Lower leg skin (tissue), 3 donors: ENCODE measurements around the gene KCNQ2.

Source experiments
- CTCF ChIP-seq, 3 donors: fragments of 450-650 bp; IDR thresholded peaks; one replicate each; pipeline ENCODE4 v1.5.1; 2016; ENCODE audit warnings: antibody characterized with exemption in 3 of 3, mild to moderate bottlenecking in 3 of 3, moderate library complexity in 2 of 3
- POLR2A ChIP-seq, 2 donors: fragments of 450-650 bp; IDR thresholded peaks; one replicate each; pipeline ENCODE4 v1.6.1; 2016 to 2017; ENCODE audit warnings: antibody characterized with exemption in 2 of 2, mild to moderate bottlenecking in 1 of 2, moderate library complexity in 1 of 2

- no peak for TF ChIP-seq CTCF (IDR thresholded peaks at IDR 0.05)
- no peak for TF ChIP-seq POLR2A (IDR thresholded peaks at IDR 0.05)
These were observed 94.5 kb downstream of the KCNQ2 start for GRCh38 chr20:63377951-63378381.
